Neural cell (in vitro differentiated cells): ENCODE results near the gene MAP4K3. TPM values are rescaled to one million over a fixed set of nuclear protein-coding genes. Genes with fewer than 3 reads are reported as not detected.

Source experiments
- H2AFZ ChIP-seq: fragments of 200-600, 300-800 bp; sonication (generic), shearing (Covaris generic); 2 replicates; pipeline ENCODE4 v1.6.0; 2014; ENCODE audit warnings: low read depth, mild to moderate bottlenecking, antibody characterized with exemption, low read length, moderate library complexity
- H3F3A ChIP-seq: fragments of 200-600 bp; shearing (Covaris generic); 2 replicates; pipeline ENCODE4 v1.6.1; 2016; ENCODE audit warnings: mild to moderate bottlenecking, moderate library complexity, mixed read lengths, antibody characterized with exemption, low read length; ENCODE audit not compliant: insufficient read depth, poor library complexity, severe bottlenecking
- H3K27ac ChIP-seq: fragments of 200-600, 300-800 bp; sonication (generic), shearing (Covaris generic); 2 replicates; pipeline ENCODE4 v1.5.1; 2014; ENCODE audit warnings: mild to moderate bottlenecking, low read length, moderate library complexity
- H3K27me3 ChIP-seq: fragments of 300-800, 200-600 bp; sonication (generic), shearing (Covaris generic); 2 replicates; pipeline ENCODE4 v1.6.0; 2014; ENCODE audit warnings: mild to moderate bottlenecking, low read depth, low read length, moderate library complexity; ENCODE audit not compliant: insufficient read depth
- H3K36me3 ChIP-seq: fragments of 300-800, 200-600 bp; sonication (generic), shearing (Covaris generic); 2 replicates; pipeline ENCODE4 v1.5.1; 2014; ENCODE audit warnings: mild to moderate bottlenecking, antibody characterized with exemption, low read length, moderate library complexity; ENCODE audit not compliant: insufficient read depth
- H3K4me2 ChIP-seq: fragments of 300-800, 200-600 bp; sonication (generic), shearing (Covaris generic); 2 replicates; pipeline ENCODE4 v1.6.0; 2014; ENCODE audit warnings: mild to moderate bottlenecking, low read length
- H3K4me3 ChIP-seq: fragments of 300-800, 200-600 bp; sonication (generic), shearing (Covaris generic); 2 replicates; pipeline ENCODE4 v1.5.1; 2014; ENCODE audit warnings: mild to moderate bottlenecking, low read length, moderate library complexity
- H3K79me2 ChIP-seq: fragments of 200-600 bp; shearing (Covaris generic); replicated peaks from 2 replicates; pipeline ENCODE4 v1.6.0; 2014; ENCODE audit warnings: mild to moderate bottlenecking, low read length, moderate library complexity; ENCODE audit not compliant: insufficient read depth
- H3K9ac ChIP-seq: fragments of 300-800, 200-600 bp; sonication (generic), shearing (Covaris generic); 2 replicates; pipeline ENCODE4 v1.6.1; 2016; ENCODE audit warnings: mild to moderate bottlenecking, low read length, mixed read lengths
- H3K9me2 ChIP-seq: fragments of 200-600 bp; shearing (Covaris generic); 2 replicates; pipeline ENCODE4 v1.6.1; 2016; ENCODE audit warnings: mild to moderate bottlenecking, low read length, mixed read lengths; ENCODE audit not compliant: insufficient read depth
- H3K9me3 ChIP-seq: fragments of 200-600, 300-800 bp; sonication (generic), shearing (Covaris generic); 2 replicates; pipeline ENCODE4 v1.6.1; 2016; ENCODE audit warnings: mild to moderate bottlenecking, mixed run types, low read length, moderate library complexity, mixed read lengths
- H4K20me1 ChIP-seq: fragments of 200-600 bp; shearing (Covaris generic); 2 replicates; pipeline ENCODE4 v1.6.1; 2016; ENCODE audit warnings: mild to moderate bottlenecking, mixed run types; ENCODE audit not compliant: insufficient read depth
- EP300 ChIP-seq: fragments of 450-650 bp; conservative IDR thresholded peaks from 2 replicates; pipeline ENCODE4 v1.6.1; 2014; ENCODE audit warnings: antibody characterized with exemption, mild to moderate bottlenecking, moderate library complexity; ENCODE audit not compliant: poor library complexity, severe bottlenecking
- EZH2 ChIP-seq: fragments of 200-600, 300-800 bp; shearing (Covaris generic), sonication (generic); IDR thresholded peaks from 2 replicates; pipeline ENCODE4 v1.6.1; 2014; ENCODE audit warnings: antibody characterized with exemption, low read length, borderline replicate concordance, mild to moderate bottlenecking; ENCODE audit not compliant: insufficient read depth, poor library complexity, severe bottlenecking
- MXI1 ChIP-seq: fragments of 450-650 bp; conservative IDR thresholded peaks from 2 replicates; pipeline ENCODE4 v1.6.1; 2014; ENCODE audit warnings: antibody characterized with exemption, mild to moderate bottlenecking; ENCODE audit not compliant: poor library complexity, severe bottlenecking
- POLR2AphosphoS5 ChIP-seq: IDR thresholded peaks from 2 replicates; pipeline ENCODE4 v1.6.1; 2012
- RAD21 ChIP-seq: fragments of 450-650 bp; conservative IDR thresholded peaks from 2 replicates; pipeline ENCODE4 v1.6.1; 2014; ENCODE audit warnings: antibody characterized with exemption, mild to moderate bottlenecking, moderate library complexity
- SMC3 ChIP-seq: fragments of 450-650 bp; conservative IDR thresholded peaks from 2 replicates; pipeline ENCODE4 v1.6.1; 2014; ENCODE audit warnings: antibody characterized with exemption, mild to moderate bottlenecking, moderate library complexity; ENCODE audit not compliant: poor library complexity
- TAF1 ChIP-seq: IDR thresholded peaks from 2 replicates; pipeline ENCODE4 v1.6.1; 2012; ENCODE audit warnings: low read depth
- polyA plus RNA-seq: library from polyadenylated mRNA; depleted of rRNA; stranded (reverse); fragments of >200 nt; gene quantifications from 2 replicates; pipeline ENCODE4 v1.2.3, GENCODE V29; 2014
- TF ChIP-seq, protein P1 (sequence below): fragments of 450-650 bp; IDR thresholded peaks from 2 replicates; pipeline ENCODE4 v1.5.1; 2014; ENCODE audit warnings: antibody characterized with exemption, mild to moderate bottlenecking, moderate library complexity; ENCODE audit not compliant: poor library complexity, severe bottlenecking
- TF ChIP-seq, protein P2 (sequence below): IDR thresholded peaks from 2 replicates; pipeline ENCODE4 v1.6.1; 2012; ENCODE audit warnings: borderline replicate concordance

The MAP4K3 gene
- polyA plus RNA-seq, 1 donor from 2014 or later, result 105 TPM

DNA sequence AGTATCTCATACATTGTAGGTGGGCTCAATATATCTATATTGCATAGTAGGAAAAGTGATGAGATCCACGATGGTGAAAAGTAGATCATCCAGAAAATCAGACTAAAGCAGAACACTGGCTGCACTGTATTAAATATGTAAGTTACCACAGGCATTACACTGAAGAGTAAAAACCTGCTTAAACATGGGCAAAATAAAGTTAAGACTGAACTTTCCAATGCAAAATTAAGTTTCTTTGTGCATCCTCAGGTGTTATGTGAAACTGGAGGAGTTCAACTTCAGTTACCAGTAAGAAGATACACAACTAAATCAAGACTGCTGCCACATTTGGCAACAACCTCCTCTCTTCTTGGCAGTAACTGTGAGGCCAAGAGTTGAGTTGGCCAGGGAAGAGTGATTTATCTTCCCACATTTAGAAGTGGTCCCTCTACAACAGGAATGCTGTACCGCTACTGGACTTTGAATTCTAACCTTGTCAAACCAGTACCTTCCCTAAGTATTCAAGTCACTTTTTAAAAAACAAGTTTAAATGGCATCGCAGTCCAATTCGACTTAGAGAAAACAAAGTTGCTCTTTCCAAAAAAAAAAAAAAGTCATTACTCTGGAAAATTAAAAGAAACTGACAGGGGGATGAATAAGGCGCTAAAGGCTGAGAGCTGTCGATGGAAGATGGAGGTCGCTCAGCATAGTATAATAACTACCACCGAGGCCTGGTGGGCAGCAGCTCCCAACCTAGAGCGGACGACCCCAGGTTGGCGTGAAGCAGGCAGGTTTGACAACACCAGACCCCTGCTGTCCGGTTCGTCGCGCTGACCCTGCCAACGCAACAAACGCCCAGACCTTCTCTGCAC lies 1.1 kb downstream of the MAP4K3 start:
- Histone ChIP-seq H3K4me2 (peak overlapping the region; percentile 95), H3K36me3 (no peaks in the 10 kb centered on the region), H3K9ac (peak overlapping the region; percentile 91), H2AFZ (peak overlapping the region; percentile 51), H3K27me3 (no peaks in the 10 kb centered on the region), H3K4me3 (peak overlapping the region; percentile 93), H3K9me2 (no peaks in the 10 kb centered on the region), H3K27ac (peak overlapping the region; percentile 81), H3K9me3 (no peaks in the 10 kb centered on the region), H3F3A (no peaks in the 10 kb centered on the region), H4K20me1 (no peaks in the 10 kb centered on the region), H3K79me2 (peaks cover 58% of the 10 kb centered on the region)
- no peak for TF ChIP-seq RAD21
- no peak for TF ChIP-seq TAF1
- TF ChIP-seq EZH2, result no peak
- TF ChIP-seq, protein P1, sequence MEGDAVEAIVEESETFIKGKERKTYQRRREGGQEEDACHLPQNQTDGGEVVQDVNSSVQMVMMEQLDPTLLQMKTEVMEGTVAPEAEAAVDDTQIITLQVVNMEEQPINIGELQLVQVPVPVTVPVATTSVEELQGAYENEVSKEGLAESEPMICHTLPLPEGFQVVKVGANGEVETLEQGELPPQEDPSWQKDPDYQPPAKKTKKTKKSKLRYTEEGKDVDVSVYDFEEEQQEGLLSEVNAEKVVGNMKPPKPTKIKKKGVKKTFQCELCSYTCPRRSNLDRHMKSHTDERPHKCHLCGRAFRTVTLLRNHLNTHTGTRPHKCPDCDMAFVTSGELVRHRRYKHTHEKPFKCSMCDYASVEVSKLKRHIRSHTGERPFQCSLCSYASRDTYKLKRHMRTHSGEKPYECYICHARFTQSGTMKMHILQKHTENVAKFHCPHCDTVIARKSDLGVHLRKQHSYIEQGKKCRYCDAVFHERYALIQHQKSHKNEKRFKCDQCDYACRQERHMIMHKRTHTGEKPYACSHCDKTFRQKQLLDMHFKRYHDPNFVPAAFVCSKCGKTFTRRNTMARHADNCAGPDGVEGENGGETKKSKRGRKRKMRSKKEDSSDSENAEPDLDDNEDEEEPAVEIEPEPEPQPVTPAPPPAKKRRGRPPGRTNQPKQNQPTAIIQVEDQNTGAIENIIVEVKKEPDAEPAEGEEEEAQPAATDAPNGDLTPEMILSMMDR, result no peak
- TF ChIP-seq SMC3, result no peak
- TF ChIP-seq POLR2AphosphoS5, result no peak
- TF ChIP-seq, protein P2, sequence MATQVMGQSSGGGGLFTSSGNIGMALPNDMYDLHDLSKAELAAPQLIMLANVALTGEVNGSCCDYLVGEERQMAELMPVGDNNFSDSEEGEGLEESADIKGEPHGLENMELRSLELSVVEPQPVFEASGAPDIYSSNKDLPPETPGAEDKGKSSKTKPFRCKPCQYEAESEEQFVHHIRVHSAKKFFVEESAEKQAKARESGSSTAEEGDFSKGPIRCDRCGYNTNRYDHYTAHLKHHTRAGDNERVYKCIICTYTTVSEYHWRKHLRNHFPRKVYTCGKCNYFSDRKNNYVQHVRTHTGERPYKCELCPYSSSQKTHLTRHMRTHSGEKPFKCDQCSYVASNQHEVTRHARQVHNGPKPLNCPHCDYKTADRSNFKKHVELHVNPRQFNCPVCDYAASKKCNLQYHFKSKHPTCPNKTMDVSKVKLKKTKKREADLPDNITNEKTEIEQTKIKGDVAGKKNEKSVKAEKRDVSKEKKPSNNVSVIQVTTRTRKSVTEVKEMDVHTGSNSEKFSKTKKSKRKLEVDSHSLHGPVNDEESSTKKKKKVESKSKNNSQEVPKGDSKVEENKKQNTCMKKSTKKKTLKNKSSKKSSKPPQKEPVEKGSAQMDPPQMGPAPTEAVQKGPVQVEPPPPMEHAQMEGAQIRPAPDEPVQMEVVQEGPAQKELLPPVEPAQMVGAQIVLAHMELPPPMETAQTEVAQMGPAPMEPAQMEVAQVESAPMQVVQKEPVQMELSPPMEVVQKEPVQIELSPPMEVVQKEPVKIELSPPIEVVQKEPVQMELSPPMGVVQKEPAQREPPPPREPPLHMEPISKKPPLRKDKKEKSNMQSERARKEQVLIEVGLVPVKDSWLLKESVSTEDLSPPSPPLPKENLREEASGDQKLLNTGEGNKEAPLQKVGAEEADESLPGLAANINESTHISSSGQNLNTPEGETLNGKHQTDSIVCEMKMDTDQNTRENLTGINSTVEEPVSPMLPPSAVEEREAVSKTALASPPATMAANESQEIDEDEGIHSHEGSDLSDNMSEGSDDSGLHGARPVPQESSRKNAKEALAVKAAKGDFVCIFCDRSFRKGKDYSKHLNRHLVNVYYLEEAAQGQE, result no peak
- no peak for TF ChIP-seq MXI1
- no peak for TF ChIP-seq EP300

DNA sequence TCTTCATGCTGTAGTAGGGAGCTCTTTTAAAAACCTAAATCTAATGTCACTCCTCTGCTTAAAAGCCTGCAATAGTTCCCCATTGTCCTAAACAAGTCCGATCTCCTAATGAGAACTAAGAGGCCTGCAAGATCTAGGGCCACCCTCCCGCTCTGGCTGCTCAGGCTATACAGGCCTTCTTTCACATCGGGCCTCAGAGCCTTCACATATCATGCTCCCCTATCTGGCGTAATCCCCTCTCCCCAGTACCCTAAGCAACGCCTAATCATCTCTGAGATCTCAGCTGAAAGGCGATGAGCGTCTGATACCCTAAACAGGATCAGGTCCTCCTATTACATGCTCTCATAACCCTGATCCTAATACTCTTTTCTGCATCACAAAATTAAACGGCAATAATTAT lies 1.9 kb downstream of the MAP4K3 start:
- Histone ChIP-seq H3K9me3 (no peaks in the 10 kb centered on the region), H3K4me3 (peak overlapping the region; percentile 93), H4K20me1 (no peaks in the 10 kb centered on the region), H2AFZ (no peak overlapping the region), H3K9ac (peak overlapping the region; percentile 91), H3K4me2 (peak overlapping the region; percentile 95), H3K36me3 (no peaks in the 10 kb centered on the region), H3K9me2 (no peaks in the 10 kb centered on the region), H3K27me3 (no peaks in the 10 kb centered on the region), H3F3A (no peaks in the 10 kb centered on the region), H3K27ac (no peak overlapping the region), H3K79me2 (peaks cover 65% of the 10 kb centered on the region)
- no peak for TF ChIP-seq EP300
- TF ChIP-seq SMC3, result no peak
- TF ChIP-seq, protein P2, result no peak
- no peak for TF ChIP-seq EZH2
- no peak for TF ChIP-seq TAF1
- TF ChIP-seq RAD21, result no peak
- TF ChIP-seq, protein P1, result no peak
- no peak for TF ChIP-seq MXI1
- TF ChIP-seq POLR2AphosphoS5, result no peak
